GM19328 (cell line): Measurements from ENCODE around the gene AHNAK.

Experiments used
- ATAC-seq: cut with Tn5 transposase; IDR thresholded peaks from one replicate; pipeline ENCODE4 v1.9.1; 2021; ENCODE audit warnings: mild to moderate bottlenecking, moderate library complexity; ENCODE audit not compliant: unreplicated experiment

AHNAK gene

DNA sequence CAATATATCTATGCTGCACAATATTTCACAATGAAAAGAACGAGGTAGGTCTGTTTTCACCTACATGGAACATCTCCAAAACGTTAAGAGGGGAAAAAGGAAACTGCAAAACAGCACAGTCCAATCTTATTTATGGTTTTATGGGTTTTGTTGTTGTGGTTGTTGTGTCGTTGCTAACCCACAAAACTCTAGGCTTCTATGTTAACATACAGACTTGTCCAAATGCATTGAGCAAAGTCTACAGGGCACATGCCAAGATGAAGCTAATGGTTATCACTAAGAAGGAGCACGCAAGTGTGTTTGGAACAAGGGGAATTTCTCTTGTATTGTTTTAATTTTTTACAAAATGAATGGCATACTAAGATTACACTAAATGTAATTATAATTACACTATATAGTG lies 48.6 kb downstream of the AHNAK start:
- no peak for ATAC-seq

DNA sequence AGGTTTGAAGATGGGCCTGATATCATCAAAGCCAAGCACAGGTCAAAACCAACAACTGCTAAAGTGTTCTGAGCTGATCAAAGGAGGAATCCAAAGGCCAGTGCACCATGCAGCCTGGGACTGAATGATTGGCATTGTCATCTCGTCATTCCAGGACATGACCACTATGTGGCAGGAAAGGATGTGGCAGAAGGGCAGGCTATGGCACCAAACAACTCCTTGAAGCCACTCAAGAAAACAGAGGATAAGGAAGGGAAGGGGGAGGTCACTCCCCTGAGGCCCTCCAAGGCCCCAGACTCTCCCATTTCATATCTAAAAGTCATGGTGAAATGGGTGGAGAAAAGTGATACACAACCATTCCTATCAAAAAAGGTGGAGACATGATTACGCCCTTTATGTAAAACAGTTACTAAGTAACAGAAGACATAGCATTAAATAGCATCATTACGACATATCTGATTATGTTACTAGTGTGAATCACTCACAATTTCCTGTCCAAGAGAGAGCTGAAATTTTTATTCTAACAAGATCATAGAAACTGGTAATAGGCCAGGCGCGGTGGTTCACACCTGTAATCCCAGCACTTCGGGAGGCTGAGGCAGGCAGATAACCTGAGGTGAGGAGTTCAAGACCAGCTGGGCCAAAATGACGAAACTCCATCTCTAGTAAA lies 49.3 kb downstream of the AHNAK start:
- ATAC-seq, result no peak

DNA sequence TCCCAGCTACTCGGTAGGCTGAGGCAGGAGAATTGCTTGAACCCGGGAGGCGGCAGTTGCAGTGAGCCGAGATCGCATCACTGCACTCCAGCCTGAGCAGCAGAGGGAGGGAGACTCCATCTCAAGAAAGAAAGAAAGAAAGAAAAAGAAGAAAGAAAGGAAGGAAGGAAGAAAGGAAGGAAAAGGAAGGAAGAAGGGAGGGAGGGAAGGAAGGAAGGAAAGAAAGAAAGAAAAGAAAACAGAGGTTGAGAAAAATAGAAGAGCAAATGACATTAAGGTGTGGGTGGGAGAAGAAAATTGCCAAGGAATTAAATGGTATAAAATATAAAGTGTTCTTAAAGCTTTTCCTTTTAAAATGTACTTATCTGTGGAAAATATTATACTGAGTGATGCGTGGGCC lies 49.9 kb downstream of the AHNAK start:
- no peak for ATAC-seq

- no peak for ATAC-seq
Measured at GRCh38 chr11:62494246-62494645, 52.4 kb downstream of the AHNAK start.

GRCh38 chr11:62493801-62494200 lies 52.8 kb downstream of the AHNAK start:
- no peak for ATAC-seq

DNA sequence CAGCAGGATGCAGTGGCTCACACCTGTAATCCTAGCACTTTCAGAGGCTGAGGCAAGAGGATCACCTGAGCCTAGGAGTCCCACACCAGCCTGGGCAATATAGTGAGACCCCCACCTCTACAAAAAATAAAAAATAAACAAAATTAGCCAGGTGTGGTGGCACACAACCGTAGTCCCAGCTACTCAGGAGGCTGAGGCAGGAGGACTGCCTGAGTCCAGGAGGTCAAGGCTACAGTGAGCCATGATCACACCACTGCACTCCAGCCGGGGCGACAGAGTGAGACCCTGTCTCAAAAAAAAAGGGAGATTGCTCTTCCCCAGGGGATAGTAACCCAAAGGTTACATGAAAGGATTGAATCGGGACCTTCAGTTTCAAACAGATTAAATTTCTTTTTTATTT lies 54.0 kb downstream of the AHNAK start:
- ATAC-seq, result no peak

DNA sequence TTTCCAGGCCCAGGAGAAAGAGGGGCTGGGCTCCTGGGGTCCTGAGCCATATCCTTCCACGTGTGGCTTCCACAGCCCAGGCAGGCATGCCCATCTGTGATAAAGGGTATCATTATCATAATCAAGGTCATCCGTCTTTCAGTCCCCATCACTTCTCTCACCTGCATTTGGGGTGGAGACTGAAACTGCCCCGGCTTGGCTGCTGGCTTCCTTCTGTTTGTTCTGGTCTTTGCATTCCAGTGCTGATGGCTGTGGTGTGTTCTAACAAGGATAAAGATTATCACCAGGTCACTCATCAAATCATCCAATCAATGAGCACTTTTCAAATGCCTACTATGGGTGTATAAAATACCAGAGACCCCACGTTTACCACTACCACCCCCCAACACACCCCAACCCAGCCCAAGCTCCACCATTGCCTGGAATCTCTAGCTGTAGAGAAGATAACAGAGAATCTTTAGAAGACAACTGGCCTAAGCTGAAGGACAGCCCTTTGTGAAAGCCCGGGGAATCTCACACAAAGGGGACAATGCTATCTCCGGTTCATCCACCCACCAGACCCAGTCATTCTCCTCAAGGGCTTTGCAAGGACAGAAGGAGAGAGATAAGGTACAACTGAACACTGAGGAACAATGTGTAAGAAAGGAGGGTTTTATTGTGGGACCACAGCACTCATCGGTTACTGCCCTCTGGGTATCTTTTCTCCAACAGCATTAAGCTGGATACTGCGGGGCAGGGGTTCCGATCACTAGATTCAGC lies 54.9 kb downstream of the AHNAK start:
- ATAC-seq, result no peak

DNA sequence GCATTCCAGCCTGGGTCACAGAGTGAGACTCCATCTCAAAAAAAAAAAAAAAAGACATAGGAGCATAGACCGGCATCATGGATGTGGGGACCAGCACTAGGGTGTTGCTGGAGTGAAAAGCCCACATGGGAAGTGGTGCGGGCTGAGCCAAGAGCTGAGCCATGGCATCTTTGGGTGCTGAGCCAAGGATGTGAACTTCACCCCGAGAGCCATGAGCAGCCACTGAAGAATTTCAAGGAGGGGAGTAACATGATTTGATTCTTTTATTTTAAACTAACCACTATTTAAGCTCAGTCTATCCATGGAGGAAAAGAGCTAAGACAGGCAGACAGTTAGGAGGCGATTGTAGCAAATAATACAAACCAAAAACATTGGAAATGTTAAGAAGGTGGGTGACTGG lies 57.4 kb downstream of the AHNAK start:
- no peak for ATAC-seq

- no peak for ATAC-seq
Measured at GRCh38 chr11:62487738-62488551, 58.7 kb downstream of the AHNAK start.

DNA sequence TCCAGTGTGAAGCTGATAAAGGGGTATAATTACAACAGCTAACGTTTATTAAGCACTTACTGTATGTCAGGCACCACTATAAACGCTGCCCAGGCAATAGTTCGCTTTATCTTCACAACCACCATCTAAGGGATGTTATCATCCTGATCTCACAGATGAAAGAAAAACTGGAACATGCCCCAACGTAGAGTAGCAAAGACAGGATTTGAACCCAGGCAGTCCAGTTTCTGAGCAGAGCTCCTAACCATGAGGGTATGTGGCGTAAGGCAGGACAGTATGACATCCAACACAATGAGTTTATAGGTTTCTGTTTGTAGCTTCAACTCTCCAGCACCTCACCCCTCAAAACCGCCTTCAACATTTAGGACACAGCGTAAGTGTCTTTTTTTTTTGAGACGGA lies 59.5 kb downstream of the AHNAK start:
- no peak for ATAC-seq

- ATAC-seq, result no peak
Measured at GRCh38 chr11:62484352-62484751, 62.3 kb downstream of the AHNAK start.

GRCh38 chr11:62482753-62483152 lies 63.9 kb downstream of the AHNAK start:
- no peak for ATAC-seq

DNA sequence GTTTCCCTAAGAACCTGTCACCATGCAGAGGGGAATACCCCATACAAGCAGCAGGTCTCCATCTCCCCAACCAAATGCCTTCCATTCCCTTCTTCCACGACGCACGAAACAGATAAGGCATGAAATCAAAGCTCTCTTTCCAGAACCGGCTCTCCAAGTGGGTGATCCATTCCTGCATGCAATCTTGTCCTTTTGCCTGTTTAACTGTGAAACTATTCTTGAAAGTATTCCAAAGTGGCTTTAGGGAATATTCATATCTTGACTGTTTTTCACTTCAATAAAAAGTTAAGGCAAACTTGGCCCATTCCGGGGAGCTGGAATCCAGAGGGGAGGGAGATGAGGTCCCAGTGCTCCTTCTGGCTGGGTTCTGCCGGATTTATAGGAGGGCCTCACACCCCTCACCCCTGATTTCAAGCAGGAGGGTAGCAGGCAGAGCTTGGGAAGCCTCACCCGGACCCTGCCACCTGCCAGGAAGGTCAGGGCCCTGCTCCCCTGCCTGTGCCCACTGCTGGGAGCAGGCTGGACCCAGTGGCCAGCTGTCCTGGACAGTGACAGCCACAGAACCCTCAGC lies 66.9 kb downstream of the AHNAK start:
- ATAC-seq, result no peak

- ATAC-seq, result no peak
Measured at GRCh38 chr11:62477927-62478326, 68.7 kb downstream of the AHNAK start.

DNA sequence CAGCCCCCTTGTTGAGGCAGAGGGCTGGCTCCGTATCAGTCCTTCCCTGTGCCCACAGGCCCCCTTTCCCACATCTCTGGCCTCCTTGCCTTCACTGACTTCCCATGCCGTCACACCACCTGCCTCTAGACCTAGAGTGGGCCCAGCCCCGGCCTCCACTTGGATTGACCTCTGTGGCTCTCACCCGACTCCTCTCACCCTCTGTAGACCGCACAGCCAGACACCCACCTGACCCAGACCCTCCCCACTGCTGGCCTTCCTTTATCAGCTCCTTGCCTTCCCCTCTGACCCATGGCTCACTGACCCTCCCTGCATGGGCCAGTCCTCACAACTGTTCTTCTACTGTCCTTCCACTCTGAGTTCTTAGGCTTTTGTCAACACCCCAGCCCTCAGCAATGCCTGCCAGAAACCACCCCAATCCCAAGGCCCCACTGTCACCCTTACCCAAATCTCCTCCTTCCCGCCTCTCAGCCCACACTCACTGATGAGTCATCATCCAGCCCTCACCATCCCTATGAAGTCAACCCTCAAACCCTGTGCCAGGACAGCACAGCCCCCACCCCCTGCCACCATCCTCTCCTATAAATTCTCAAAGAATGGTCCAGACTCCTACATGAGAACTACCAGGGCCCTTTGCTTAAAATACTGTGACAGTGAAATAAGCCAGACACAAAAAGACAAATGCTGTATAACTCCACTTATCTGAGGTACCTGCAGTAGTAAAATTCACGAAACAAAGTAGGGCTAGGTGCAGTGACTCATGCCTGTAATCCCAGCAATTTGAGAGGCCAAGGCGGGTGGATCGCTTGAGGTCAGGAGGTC lies 74.3 kb downstream of the AHNAK start:
- no peak for ATAC-seq

DNA sequence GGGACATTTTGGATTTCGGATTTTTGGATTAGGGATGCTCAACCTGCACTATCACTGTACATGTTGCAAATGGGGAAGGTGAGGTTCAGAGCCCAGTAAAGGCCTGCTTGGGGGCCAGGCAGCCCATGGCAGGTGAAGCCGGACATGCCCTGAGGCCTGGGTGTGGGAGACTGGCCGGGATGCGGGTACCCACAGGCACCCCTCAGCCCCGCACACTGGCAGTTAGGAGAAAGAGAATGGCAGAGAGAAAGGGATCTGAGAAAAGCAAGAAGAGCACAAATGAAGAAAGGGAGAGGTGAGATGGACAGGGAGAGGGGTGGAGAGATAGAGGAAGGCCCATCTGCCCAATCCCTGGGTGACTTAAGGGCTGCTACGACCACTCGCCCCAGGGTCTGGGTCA lies 75.0 kb downstream of the AHNAK start:
- no peak for ATAC-seq

GRCh38 chr11:62468577-62468976 lies 78.0 kb downstream of the AHNAK start:
- no peak for ATAC-seq

GRCh38 chr11:62466444-62466843 lies 80.2 kb downstream of the AHNAK start:
- ATAC-seq, result no peak

GRCh38 chr11:62464655-62465054 lies 82.0 kb downstream of the AHNAK start:
- no peak for ATAC-seq

DNA sequence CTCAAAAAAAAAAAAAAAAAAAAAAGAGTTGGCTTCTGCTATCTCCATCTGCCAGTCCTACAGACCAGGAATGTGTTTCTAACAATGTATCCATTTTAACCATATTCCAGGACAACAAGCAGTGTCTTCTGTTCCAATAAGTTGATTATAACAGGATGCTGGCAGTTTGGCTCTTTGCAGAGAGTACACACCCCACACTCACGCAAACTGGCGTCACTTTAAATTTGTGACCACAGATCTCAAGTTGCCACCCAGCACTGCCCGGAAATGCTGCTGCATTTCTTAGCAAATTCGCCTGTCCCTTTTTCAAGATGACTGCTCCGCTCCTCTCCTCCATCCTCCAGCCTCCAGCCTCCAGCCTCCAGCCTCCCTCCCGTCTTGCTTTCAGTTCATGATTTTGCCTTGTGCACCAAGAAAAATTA lies 83.5 kb downstream of the AHNAK start:
- ATAC-seq, result no peak

DNA sequence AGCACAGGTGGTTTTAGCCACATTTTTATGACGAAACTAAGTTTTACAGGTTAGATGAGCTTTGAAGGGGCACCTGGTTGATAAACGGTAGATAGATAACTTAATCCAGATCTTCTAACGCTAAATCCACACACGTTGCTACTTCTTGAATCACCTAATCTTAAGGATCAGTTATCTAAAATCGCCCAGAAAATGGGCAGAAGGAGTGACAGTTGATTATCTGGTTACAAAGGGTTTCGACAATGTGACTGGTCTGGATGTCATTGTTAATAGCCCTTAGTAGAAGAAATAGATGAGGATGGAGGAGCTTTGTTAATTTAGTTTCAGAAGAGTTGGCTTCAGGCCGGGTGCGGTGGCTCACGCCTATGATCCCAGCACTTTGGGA lies 84.1 kb downstream of the AHNAK start:
- no peak for ATAC-seq
